ENCODE results near the gene FGFR4.

The FGFR4 gene

DNA sequence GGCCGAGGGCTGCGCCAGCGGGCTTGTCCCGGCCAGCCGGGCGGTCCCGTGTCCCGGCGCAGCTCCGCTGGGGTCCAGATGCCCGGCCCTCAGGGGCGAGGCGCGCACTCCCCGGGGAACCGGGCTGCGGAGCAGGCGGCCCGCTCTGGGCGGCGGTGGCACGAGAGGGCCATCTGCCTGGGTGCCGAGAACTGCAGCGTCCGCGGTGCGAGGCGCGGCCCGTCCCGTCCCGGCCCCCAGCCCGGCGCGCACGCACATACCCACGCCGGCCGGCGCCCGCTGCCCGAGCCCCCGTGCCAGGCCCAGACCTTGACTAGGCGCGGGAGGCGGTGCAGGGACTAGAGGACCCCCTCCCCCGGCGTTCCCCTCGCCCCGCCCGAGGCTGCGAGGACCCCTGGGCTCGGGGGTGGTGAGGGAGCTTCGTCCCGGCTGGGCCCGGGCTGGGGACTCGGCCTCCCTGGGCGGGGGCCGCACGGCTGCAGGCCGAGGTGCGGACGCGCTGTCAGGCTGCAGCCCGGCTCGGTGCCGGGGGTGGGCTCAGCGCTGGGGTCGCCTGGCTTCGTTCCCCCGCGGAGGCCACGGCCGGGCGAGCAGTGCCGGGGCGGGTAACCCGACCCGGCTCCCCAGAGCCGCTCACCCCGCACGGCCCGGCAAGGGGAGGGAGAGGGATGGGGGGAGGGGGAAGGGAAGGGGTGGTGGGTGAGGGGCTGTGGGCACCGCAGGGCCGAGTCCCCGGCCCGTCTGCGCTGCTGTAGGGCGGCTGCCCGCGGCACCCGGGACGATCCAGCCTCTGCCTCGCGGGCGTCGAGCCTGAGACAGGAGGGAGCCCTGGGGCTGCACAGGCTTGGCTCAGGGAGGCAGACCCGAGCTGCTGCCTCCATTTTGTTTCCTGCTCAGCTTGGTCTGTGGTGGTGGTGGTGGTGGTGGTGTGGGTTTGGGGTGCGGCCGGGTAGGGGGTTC lies 45.7 kb downstream of the FGFR4 start:
- no peak for DNase-seq

DNA sequence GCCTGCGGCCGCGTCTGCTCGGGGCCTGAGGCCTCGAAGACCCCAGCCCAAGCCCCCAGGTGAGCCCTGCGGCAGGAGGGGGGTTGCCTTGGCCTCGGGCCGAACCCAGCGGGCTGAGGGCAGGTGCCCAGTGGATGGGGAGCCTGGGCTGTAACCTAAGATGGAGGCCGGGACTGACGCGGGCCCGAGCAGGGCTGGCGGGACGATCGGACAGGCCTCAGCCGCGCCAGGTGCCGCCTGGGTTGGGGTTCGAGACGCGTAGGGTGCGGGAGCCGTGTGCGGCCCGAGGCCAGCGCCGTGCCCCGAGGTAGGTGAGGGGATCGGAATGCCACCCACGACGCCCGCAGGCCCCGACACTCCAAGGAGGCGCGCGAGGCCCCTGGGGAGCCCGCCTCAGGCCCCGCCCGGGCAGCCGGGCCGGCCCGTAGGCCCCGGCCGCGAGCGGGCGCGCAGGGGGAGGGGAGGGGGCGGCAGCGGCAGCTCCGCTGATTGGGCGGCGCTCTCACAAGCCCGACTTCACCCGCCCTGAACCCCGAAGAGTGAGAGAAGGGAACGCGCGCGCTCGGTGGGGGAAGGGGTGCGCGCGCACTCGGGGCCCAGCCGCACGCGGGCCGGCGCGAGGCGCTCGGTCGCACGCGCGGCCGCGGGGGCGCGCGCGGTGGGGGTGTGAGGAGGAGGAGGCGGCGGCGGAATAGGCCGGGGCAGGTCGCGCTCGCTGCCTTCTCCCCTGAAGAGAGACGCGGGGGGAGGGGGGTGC lies 46.6 kb downstream of the FGFR4 start, which contains the start of gene NSD1:
Gene NSD1 (plus strand): TSS at position 678 of the 757 bp plus-strand sequence. CDS start 1,331 bp downstream, outside the sequence.
- DNase-seq, result peak; percentile 55

DNA sequence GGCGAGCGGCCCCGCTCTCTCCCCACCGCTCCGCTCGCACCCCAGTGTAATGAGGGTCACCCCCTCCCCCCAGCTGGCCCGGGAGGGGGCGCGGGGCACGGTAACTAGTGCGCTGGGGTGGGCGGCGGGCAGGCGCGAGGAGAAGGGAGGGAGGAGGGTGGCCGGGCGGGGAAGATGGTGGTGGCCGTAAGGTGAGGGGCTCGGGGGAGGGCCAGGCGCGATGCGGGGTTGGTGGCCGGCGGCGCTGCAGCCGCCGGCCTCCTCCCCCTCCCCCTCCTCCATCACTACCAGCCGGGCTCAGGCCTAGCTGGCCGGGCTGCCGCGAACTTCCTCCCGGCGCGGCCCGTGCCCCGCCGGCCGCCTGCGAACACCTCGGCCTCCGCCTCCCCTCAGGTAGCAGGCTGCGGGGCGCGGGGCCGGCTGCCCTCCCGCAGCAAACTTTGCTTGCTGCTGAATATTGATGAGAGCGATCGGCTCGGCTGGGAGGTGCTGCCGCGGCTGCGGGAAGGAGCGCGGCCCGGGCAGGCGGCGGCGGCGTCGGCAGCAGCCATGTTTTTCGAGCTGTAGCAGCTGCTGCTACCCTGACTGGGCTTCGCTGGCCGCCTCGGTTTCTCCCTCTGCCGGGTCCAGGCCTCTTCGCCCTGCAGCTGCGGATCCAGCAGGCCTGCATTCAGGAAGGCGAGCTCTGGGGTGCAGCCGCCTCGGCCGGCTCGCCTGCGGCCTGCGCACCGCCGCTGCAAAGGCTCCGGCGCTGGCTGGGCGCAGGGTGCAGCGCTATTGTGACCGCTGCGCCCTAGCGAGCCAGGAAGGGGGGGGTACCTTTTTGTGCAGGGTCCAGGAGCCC lies 47.4 kb downstream of the FGFR4 start:
- no peak for DNase-seq

DNA sequence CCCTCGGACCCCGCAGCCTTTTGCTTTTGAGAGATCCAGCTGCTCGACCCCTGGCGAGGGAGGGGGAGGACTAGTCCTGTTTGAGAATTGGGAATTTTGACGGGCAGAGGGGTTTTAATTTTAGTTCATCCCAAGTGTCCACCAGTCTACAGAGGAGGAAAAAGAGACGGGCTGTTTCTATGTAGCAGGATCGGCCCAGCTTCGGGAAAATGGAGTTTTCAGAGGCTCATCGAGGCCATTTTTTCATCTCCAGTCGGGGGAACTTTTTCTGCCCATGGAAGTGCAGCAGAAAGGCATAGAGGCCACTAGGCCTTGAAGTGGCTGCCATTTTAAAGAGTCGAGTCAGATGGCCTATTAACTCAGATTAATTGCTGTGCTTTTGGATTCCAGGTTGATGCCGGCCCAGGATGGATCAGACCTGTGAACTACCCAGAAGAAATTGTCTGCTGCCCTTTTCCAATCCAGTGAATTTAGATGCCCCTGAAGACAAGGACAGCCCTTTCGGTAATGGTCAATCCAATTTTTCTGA lies 48.0 kb downstream of the FGFR4 start:
- DNase-seq, result no peak

DNA sequence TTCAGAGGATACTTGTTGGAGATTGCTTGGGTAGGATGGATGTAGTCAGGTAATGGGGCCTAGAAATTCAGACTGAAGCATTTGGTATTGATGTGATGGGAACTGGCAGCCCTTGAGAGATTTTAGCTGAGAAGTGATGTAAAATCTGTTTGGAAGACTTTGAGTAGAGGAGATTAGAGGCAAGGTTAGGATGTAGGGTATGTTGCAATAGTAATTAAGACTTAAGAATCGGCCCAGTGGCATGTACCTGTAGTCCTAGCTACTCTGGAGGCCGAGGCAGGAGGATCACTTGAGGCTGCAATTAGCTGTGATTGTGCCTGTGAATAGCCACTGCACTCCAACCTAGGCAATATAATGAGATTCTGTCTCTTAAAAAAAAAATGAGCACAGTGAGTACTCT lies 53.6 kb downstream of the FGFR4 start:
- no peak for DNase-seq

DNA sequence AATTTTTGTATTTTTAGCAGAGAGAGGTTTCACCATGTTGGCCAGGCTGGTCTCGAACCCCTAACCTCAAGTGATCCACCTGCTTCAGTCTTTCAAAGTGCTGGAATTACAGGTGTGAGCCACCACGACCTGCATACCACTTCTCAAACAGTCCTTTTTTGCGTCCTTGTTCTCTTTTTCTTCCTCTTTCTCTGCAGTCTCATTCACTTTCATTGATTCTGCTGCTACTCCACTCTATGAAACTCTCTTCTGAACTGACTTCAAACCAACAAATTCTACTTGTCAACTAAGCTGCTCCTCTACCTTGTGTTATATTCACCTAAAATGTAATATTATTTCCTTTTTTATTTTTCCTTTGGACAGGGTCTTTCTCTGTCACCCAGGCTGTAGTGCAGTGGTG lies 54.8 kb downstream of the FGFR4 start:
- DNase-seq, result no peak

DNA sequence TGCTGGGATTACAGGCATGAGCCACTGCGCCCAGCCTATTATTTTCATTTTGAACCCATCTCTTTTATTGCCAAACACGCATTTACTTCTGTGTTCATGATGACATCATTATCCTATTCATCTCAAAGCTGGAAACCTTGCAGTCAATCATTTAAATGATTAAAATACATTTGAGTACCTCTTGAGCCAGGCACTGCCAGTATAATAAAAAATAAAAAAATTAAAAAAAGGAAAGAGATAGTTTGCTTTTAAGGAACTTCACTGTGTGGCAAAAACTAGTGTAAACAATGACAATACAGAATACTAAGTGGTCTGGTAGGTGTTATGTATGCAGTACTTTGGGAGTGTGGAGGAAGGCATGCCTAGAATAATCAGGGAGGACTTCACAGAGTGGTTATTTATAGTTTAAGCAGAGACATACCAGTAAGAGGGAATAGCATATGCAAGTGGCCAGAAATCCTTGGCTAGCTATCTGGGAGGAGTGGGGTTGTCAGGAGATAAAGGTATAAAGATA lies 55.4 kb downstream of the FGFR4 start:
- DNase-seq, result no peak

DNA sequence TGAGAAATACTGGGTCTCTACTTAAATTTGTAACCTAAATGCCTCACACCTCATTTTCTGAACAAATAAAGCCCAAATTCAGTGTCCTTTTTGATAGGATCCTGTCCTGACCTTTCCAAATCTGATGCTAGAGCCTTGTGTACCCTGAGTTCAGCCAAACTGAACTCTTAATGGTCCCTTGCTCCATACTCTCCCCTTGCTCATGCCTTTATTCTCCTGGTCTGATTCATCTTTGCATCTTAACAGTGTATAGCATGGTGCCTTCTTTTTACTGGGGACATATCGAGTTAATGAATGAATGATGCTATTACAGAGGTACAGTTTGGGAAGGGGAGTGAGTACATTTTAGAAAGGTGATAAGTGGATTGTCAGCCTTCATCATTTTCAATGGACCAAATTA lies 56.1 kb downstream of the FGFR4 start:
- DNase-seq, result no peak

DNA sequence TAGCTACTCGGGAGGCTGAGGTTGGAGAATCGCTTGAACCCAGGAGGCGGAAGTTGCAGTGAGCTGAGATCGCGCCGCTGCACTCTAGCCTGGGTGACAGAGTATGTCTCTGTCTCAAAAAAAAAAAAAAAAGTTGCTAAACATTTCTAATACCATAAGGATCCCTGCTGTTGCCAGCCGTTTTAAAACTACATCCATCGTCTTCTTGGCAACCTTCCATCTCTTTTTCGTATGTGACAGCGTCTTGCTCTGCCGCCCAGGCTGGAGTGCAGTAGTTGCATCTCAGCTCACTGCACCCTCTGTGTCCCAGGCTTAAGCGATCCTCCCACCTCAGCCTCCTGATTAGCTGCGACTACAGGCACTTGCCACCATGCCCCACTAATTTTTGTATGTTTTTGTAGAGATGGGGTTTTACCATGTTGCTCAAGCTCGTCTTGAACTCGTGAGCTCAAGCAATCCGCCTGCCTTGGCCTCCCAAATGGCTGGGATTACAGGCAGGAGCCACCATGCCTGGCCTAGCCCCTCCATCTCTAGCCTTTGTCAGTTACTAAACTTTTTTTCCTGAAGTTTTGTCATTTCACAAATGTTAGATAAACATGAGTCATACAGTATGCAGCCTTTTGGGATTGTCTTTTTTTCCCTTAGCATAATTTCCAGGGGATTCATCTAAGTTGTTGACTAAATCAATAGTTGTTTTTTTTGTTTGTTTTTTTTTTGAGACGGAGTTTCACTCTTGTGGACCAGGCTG lies 60.4 kb downstream of the FGFR4 start:
- DNase-seq, result no peak
